Endothelial cell of umbilical vein (primary cell): ENCODE data around the gene STAB1. TPM values are rescaled to one million over a fixed set of nuclear protein-coding genes. Genes with fewer than 3 reads are reported as not detected.

Source experiments
- BruUV-seq: library from RNA; stranded (reverse); fragments of 400-500 nt; replicated peaks from 2 replicates; lab custom pipeline; 2021; lab: Mats Ljungman, UMichigan
- CTCF ChIA-PET: fragments of 300-600, 350-600 bp; sonication (Branson Sonifier 250); formaldehyde crosslinking; loops from one replicate; lab custom pipeline; 2021; ENCODE audit warnings: antibody characterized with exemption, inconsistent platforms; lab: Charles Lee
- POLR2A ChIA-PET: fragments of 300-600, 350-600 bp; sonication (Branson Sonifier 250); formaldehyde crosslinking; loops from one replicate; lab custom pipeline; 2021; ENCODE audit warnings: antibody characterized with exemption, inconsistent platforms; lab: Charles Lee
- DNase-seq: peaks from one replicate; pipeline ENCODE4 v3.0.0-alpha.2; 2011; ENCODE audit warnings: low read depth, low spot score
- FAIRE-seq: peaks from 2 replicates; lab custom pipeline; 2011; peaks lifted over from hg19 to GRCh38; lab: Jason Lieb, UNC
- H2AFZ ChIP-seq: 2 replicates; pipeline ENCODE4 v1.6.0; 2012; ENCODE audit warnings: low read depth, low read length, control low read depth, inconsistent platforms
- H3K27ac ChIP-seq: 2 replicates; pipeline ENCODE4 v1.5.1; 2011; ENCODE audit warnings: low read depth, mild to moderate bottlenecking, control low read depth, low read length, moderate library complexity; ENCODE audit not compliant: insufficient read depth
- H3K27me3 ChIP-seq, 2 experiments: 2 replicates each; pipeline versions ENCODE4 v1.6.0 to v1.6.1; 2011; ENCODE audit warnings: low read length in 2 of 2, mixed read lengths in 1 of 2; ENCODE audit not compliant: control insufficient read depth in 2 of 2, insufficient read depth in 2 of 2
- H3K36me3 ChIP-seq, 2 experiments: 2 replicates in 1 of 2; 3 replicates in 1 of 2; pipeline ENCODE4 v1.5.1; 2011; ENCODE audit warnings: low read length in 2 of 2, mild to moderate bottlenecking in 1 of 2, moderate library complexity in 1 of 2; ENCODE audit not compliant: control insufficient read depth in 2 of 2, insufficient read depth in 2 of 2; ENCODE audit errors: extremely low read depth in 1 of 2
- H3K4me1 ChIP-seq: 3 replicates; pipeline ENCODE4 v1.5.1; 2011; ENCODE audit warnings: mild to moderate bottlenecking, low read length; ENCODE audit not compliant: control insufficient read depth, insufficient read depth; ENCODE audit errors: extremely low read depth
- H3K4me2 ChIP-seq: 2 replicates; pipeline ENCODE4 v1.6.1; 2011; ENCODE audit warnings: low read length, control low read depth, mixed read lengths; ENCODE audit not compliant: insufficient read depth
- H3K4me3 ChIP-seq, 3 experiments: fragments of 200-600 bp in 1 of 3; sonication (generic), shearing (Covaris generic) in 1 of 3; replicated peaks in 1 of 3; 2 replicates each; pipeline ENCODE4 v1.5.1; 2011 to 2016; ENCODE audit warnings: control low read depth in 3 of 3, low read length in 3 of 3, mild to moderate bottlenecking in 2 of 3, inconsistent platforms in 1 of 3, low read depth in 1 of 3, moderate library complexity in 1 of 3; ENCODE audit not compliant: insufficient read depth in 1 of 3
- H3K79me2 ChIP-seq: 2 replicates; pipeline ENCODE4 v1.6.0; 2012; ENCODE audit warnings: low read length, inconsistent platforms; ENCODE audit not compliant: control insufficient read depth, insufficient read depth
- H3K9ac ChIP-seq: replicated peaks from 2 replicates; pipeline ENCODE3; 2011; ENCODE audit warnings: low read length, control low read depth; ENCODE audit not compliant: insufficient read depth; ENCODE audit errors: extremely low read depth
- H3K9me1 ChIP-seq: replicated peaks from 3 replicates; pipeline ENCODE4 v1.6.0; 2011; ENCODE audit warnings: mild to moderate bottlenecking, low read length; ENCODE audit not compliant: control insufficient read depth, insufficient read depth; ENCODE audit errors: extremely low read depth
- H3K9me3 ChIP-seq: replicated peaks from 2 replicates; pipeline ENCODE4 v1.5.1; 2012; ENCODE audit warnings: low read length, inconsistent platforms; ENCODE audit not compliant: control insufficient read depth, insufficient read depth
- H4K20me1 ChIP-seq: replicated peaks from 2 replicates; pipeline ENCODE3; 2011; ENCODE audit warnings: mild to moderate bottlenecking, low read length; ENCODE audit not compliant: control insufficient read depth, insufficient read depth; ENCODE audit errors: extremely low read depth
- EZH2 ChIP-seq: IDR thresholded peaks from 2 replicates; pipeline ENCODE4 v1.6.1; 2012; ENCODE audit warnings: borderline replicate concordance, low read depth, mild to moderate bottlenecking, moderate library complexity, low read length, inconsistent platforms; ENCODE audit not compliant: severe bottlenecking
- FOS ChIP-seq: IDR thresholded peaks from 2 replicates; pipeline ENCODE4 v1.6.1; 2011; ENCODE audit warnings: mild to moderate bottlenecking, low read length, moderate library complexity, borderline replicate concordance; ENCODE audit not compliant: insufficient read depth
- GATA2 ChIP-seq: IDR thresholded peaks from 2 replicates; pipeline ENCODE4 v1.7.0; 2011; ENCODE audit warnings: low read depth, mild to moderate bottlenecking, moderate library complexity, mixed read lengths, low read length; ENCODE audit not compliant: insufficient read length, insufficient read depth
- JUN ChIP-seq: IDR thresholded peaks from 2 replicates; pipeline ENCODE4 v1.6.1; 2011; ENCODE audit warnings: borderline replicate concordance, low read depth; ENCODE audit not compliant: insufficient read length, insufficient read depth
- MYC ChIP-seq: IDR thresholded peaks from one replicate; pipeline ENCODE4 v1.6.1; 2011; ENCODE audit warnings: mild to moderate bottlenecking, low read depth, low read length
- POLR2A ChIP-seq: IDR thresholded peaks from 2 replicates; pipeline ENCODE4 v1.6.1; 2012; ENCODE audit warnings: low read depth, mild to moderate bottlenecking, control low read depth, low read length
- POLR2AphosphoS5 ChIP-seq: IDR thresholded peaks from 2 replicates; pipeline ENCODE4 v1.6.1; 2012; ENCODE audit warnings: low read depth, mild to moderate bottlenecking, control low read depth, low read length, moderate library complexity; ENCODE audit not compliant: insufficient read depth
- dilution Hi-C: fragments of 300-500 bp; cut with MboI; formaldehyde crosslinking; loops from one replicate; pipeline ENCODE4 v1.15.0; 2019; ENCODE audit warnings: low sequenced_read_pairs; ENCODE audit not compliant: extremely low pct_ligation_motif_present
- intact Hi-C: fragments of 100-400 bp; cut with micrococcal nuclease; formaldehyde crosslinking; loops from one replicate; pipeline ENCODE4 v1.10.0; 2022
- polyA plus RNA-seq, 4 experiments: library from polyadenylated mRNA; depleted of rRNA in 3 of 4; stranded (reverse) in 3 of 4; unstranded in 1 of 4; fragments of >200 nt; gene quantifications; 2 replicates each; pipeline versions ENCODE4 v1.2.1 to v1.2.3, GENCODE V29; 2011 to 2012; ENCODE audit warnings: missing spikeins in 1 of 4
- total RNA-seq: library from RNA; stranded (reverse); gene quantifications from 2 replicates; pipeline ENCODE4 v1.2.3, GENCODE V29; 2021
- TF ChIP-seq, protein P1 (sequence below), 2 donors: IDR thresholded peaks; 1 replicate in 1 of 2; 2 replicates in 1 of 2; pipeline ENCODE4 v1.5.1; 2011; ENCODE audit warnings: low read length in 2 of 2, mild to moderate bottlenecking in 2 of 2, moderate library complexity in 2 of 2, control low read depth in 1 of 2, inconsistent platforms in 1 of 2, low read depth in 1 of 2; ENCODE audit not compliant: insufficient read depth in 1 of 2; ENCODE audit errors: extremely low read depth in 1 of 2
- TF ChIP-seq, protein P2 (sequence below): IDR thresholded peaks from 2 replicates; pipeline ENCODE4 v1.6.1; 2011; ENCODE audit not compliant: insufficient read depth, insufficient read length

Gene STAB1
- total and polyA plus RNA-seq, 2 donors (not counting 3 experiments of a cell fraction or from before 2014, with no cell fraction given) = 369 TPM

DNA sequence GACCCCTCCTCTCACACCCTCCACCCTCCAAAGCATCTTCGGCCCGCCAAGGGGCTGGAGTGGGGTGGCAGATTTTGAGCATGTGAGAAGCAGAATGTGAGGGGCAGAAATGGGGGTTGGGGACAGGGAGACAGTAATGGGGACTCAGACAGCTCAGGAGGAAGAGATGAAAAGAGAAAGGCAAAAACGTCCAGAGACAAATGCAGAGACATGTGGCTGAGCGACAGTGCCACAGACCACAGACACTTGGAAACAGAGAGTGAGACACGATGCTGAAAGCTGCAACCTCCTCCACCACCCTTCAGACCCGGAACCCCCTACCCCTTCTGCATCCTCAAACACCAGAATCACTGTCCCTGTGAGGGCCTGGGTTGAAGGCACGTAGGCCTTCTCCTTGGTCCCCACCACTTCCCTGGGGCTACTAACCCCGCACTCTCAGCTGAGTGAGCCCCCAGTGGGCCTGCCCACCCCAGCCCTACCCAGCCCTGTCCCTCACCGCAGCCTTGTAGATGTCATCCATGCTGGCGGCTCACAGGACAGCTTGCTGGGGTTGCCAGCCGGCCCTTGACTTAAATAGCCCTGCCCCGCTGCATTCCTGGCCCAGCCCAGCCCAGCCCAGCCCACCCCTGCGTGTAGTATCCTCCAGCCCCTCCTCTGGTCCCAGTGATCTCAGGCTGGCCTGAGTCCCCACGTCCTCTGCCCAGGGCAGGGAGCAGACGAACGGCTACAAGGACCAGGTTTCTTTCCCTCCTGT, 41.5 kb upstream of the STAB1 start, which contains the start of gene TNNC1:
Gene TNNC1 (minus strand): TSS at position 546 of the 754 bp plus-strand sequence. CDS start 26 bp downstream, at position 520.
- no TSS peak for BruUV-seq
- no peaks in the 10 kb centered on the region for H3K9me1 ChIP-seq
- no peak for DNase-seq
- no peak for FAIRE-seq
- H4K20me1 ChIP-seq = no peaks in the 10 kb centered on the region
- no peaks in the 10 kb centered on the region for H3K27me3 ChIP-seq
- intact Hi-C loops (no loop called here), dilution Hi-C loops (no loop called here)
- POLR2A ChIA-PET = no interaction called here
- H3K4me2 ChIP-seq = peak within 1 kb of the TSS; percentile 86
- H3K4me1 ChIP-seq = peaks cover 17% of the 10 kb centered on the region
- no peak within 1 kb of the TSS for H3K9ac ChIP-seq
- peak within 1 kb of the TSS; percentile 69 for H3K27ac ChIP-seq
- no peaks in the 10 kb centered on the region for H3K9me3 ChIP-seq
- TF ChIP-seq GATA2 = no peak
- TF ChIP-seq POLR2A = no peak
- no peak for TF ChIP-seq FOS
- TF ChIP-seq MYC = no peak
- TF ChIP-seq, protein P1, sequence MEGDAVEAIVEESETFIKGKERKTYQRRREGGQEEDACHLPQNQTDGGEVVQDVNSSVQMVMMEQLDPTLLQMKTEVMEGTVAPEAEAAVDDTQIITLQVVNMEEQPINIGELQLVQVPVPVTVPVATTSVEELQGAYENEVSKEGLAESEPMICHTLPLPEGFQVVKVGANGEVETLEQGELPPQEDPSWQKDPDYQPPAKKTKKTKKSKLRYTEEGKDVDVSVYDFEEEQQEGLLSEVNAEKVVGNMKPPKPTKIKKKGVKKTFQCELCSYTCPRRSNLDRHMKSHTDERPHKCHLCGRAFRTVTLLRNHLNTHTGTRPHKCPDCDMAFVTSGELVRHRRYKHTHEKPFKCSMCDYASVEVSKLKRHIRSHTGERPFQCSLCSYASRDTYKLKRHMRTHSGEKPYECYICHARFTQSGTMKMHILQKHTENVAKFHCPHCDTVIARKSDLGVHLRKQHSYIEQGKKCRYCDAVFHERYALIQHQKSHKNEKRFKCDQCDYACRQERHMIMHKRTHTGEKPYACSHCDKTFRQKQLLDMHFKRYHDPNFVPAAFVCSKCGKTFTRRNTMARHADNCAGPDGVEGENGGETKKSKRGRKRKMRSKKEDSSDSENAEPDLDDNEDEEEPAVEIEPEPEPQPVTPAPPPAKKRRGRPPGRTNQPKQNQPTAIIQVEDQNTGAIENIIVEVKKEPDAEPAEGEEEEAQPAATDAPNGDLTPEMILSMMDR (IDR thresholded peaks at IDR 0.05; ENCODE audit: extremely low read depth in 1 of 2, insufficient read depth in 1 of 2, low read depth in 1 of 2, low read length in 2 of 2) = no peak
- no peak for TF ChIP-seq POLR2AphosphoS5
- TF ChIP-seq, protein P2, sequence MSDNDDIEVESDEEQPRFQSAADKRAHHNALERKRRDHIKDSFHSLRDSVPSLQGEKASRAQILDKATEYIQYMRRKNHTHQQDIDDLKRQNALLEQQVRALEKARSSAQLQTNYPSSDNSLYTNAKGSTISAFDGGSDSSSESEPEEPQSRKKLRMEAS = no peak
- no peak for TF ChIP-seq JUN
- TF ChIP-seq EZH2 = no peak
- H3K79me2 ChIP-seq = peaks cover 32% of the 10 kb centered on the region
- CTCF ChIA-PET = interaction anchor here (0.7 to 1.0 kb wide), 2 partner anchors 26 to 41 kb away, joined by 4 read pairs; no protein-coding TSS in a partner anchor
- peaks cover 7 to 13% of the 10 kb centered on the region in 2 experiments for H3K36me3 ChIP-seq
- no peak within 1 kb of the TSS for H3K4me3 ChIP-seq
- peak within 1 kb of the TSS; percentile 99 for H2AFZ ChIP-seq
